Renal pelvis (tissue), 12 donors: Measurements from ENCODE around the gene RTRAF. TPM values are rescaled to one million over a fixed set of nuclear protein-coding genes. Genes with fewer than 3 reads are reported as not detected.

Experiments
- DNase-seq: peaks from one replicate; pipeline ENCODE4 v3.0.0-alpha.2; 2013
- long read RNA-seq, 16 experiments: transcript quantifications; one replicate each; lab custom pipeline, GENCODE V29; 2026
- polyA plus RNA-seq, 3 donors: library from polyadenylated mRNA; unstranded; fragments of 120-200 nt; gene quantifications; one replicate each; pipeline ENCODE4 v1.2.1, GENCODE V29; 2013; ENCODE audit not compliant: insufficient read length in 3 of 3

RTRAF gene
- 100 to 1,000 TPM; 231 to 290 (median 246) TPM for polyA plus RNA-seq
- long read RNA-seq, donor 1, full-length matches to known transcripts, result 94 of 94 reads
- long read RNA-seq, donor 1, partial matches to known transcripts, result 0 of 94 reads
- long read RNA-seq, donor 1, other reads (novel, unspliced or antisense), result 0 of 94 reads
- long read RNA-seq, donor 2, full-length matches to known transcripts, result 130 of 205 reads
- long read RNA-seq, donor 2, partial matches to known transcripts, result 70 of 205 reads
- long read RNA-seq, donor 2, other reads (novel, unspliced or antisense), result 5 of 205 reads
- long read RNA-seq, donor 3, full-length matches to known transcripts, result 136 of 141 reads
- long read RNA-seq, donor 3, partial matches to known transcripts, result 5 of 141 reads
- long read RNA-seq, donor 3, other reads (novel, unspliced or antisense), result 0 of 141 reads
- long read RNA-seq, donor 4, full-length matches to known transcripts, result 149 of 149 reads
- long read RNA-seq, donor 4, partial matches to known transcripts, result 0 of 149 reads
- long read RNA-seq, donor 4, other reads (novel, unspliced or antisense), result 0 of 149 reads
- long read RNA-seq, donor 5, full-length matches to known transcripts, result 77 of 77 reads
- long read RNA-seq, donor 5, partial matches to known transcripts, result 0 of 77 reads
- long read RNA-seq, donor 5, other reads (novel, unspliced or antisense), result 0 of 77 reads
- long read RNA-seq, donor 6, full-length matches to known transcripts, result 75 of 75 reads
- long read RNA-seq, donor 6, partial matches to known transcripts, result 0 of 75 reads
- long read RNA-seq, donor 6, other reads (novel, unspliced or antisense), result 0 of 75 reads
- long read RNA-seq, donor 7, full-length matches to known transcripts, result 108 of 108 reads
- long read RNA-seq, donor 7, partial matches to known transcripts, result 0 of 108 reads
- long read RNA-seq, donor 7, other reads (novel, unspliced or antisense), result 0 of 108 reads
- long read RNA-seq, donor 8, full-length matches to known transcripts, result 38 of 138 reads
- long read RNA-seq, donor 8, partial matches to known transcripts, result 100 of 138 reads
- long read RNA-seq, donor 8, other reads (novel, unspliced or antisense), result 0 of 138 reads
- long read RNA-seq, donor 9, full-length matches to known transcripts, result 129 of 129 reads
- long read RNA-seq, donor 9, partial matches to known transcripts, result 0 of 129 reads
- long read RNA-seq, donor 9, other reads (novel, unspliced or antisense), result 0 of 129 reads
- long read RNA-seq, donor 10, full-length matches to known transcripts, result 65 of 84 reads
- long read RNA-seq, donor 10, partial matches to known transcripts, result 19 of 84 reads
- long read RNA-seq, donor 10, other reads (novel, unspliced or antisense), result 0 of 84 reads
- long read RNA-seq, donor 11, full-length matches to known transcripts, result 71 of 71 reads
- long read RNA-seq, donor 11, partial matches to known transcripts, result 0 of 71 reads
- long read RNA-seq, donor 11, other reads (novel, unspliced or antisense), result 0 of 71 reads
- long read RNA-seq, donor 12, full-length matches to known transcripts, result 142 of 236 reads
- long read RNA-seq, donor 12, partial matches to known transcripts, result 94 of 236 reads
- long read RNA-seq, donor 12, other reads (novel, unspliced or antisense), result 0 of 236 reads
- long read RNA-seq, donor 13, full-length matches to known transcripts, result 72 of 89 reads
- long read RNA-seq, donor 13, partial matches to known transcripts, result 17 of 89 reads
- long read RNA-seq, donor 13, other reads (novel, unspliced or antisense), result 0 of 89 reads
- long read RNA-seq, donor 14, result 0 reads
- long read RNA-seq, donor 15, result 0 reads
- long read RNA-seq, donor 16, full-length matches to known transcripts, result 180 of 191 reads
- long read RNA-seq, donor 16, partial matches to known transcripts, result 11 of 191 reads
- long read RNA-seq, donor 16, other reads (novel, unspliced or antisense), result 0 of 191 reads

DNA sequence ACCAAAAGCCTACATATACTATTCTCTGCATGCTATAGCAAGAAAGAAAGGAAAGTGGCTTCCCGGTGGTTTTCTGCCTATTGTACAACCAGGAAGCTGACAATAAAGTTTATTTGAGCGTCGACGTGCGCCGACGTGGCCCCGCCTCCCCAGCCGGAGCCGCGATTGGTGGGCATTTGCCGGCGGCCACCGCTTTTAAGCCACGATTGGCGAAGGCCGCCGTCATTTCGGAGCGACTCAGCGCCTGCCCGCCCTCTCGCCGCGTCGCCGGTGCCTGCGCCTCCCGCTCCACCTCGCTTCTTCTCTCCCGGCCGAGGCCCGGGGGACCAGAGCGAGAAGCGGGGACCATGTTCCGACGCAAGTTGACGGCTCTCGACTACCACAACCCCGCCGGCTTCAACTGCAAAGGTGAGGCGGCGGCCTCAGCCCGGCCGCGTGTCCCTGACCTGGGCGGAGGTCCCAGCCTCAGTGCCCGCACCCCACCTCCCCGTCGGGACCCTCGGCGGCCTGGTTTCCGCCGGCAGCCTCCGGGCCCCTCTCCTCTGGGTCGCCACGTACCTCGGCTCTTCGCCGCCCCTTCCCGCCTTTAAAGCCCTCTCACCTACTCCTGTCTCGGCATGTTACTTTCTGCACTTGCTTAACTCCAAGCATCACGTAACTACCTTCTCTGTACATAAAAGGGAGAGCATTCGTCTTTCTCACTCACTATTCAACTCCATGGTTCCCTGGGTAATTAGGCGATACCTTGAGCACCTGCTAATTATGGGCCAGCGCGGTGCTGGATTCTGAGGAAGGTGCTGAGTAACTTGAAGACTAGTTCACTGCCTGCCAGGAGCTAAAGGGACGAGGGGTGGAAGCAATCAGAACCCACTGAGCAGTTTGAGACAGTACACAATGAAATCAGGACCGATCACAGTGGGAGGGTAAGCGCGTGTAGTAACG is at the start of gene RTRAF:
TSS of gene RTRAF (plus strand) at position 254 of the 942 bp plus-strand sequence. CDS start at position 348, 94 bp downstream.
- peak; percentile 93 for DNase-seq

DNA sequence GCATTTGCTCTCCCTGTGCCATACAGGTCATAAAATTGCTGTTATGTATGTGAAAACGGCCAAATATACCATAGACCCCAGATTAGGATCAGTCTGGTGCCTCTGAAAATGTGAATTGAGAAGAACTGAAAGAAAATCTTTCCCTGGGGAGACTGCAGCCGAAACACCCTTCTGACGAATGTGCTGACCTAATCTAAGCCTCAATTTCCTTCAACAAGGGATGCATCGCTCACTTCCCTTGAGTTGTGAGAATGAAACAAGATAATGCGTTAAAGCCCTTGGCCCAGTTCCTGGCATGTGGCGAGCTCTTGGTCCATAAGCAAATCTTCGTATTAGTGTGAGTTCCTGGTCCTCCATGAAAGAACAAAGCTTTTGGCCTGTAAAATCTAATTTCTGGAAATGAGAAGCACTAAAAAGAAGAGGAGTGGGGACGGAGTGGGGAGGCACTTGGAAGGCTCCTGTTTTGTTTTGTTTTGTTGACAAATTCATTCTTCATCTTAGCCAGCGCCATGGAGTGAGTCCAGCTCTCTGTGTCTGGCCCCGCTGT is 49.5 kb upstream of the RTRAF start:
- DNase-seq, result no peak

- DNase-seq, result no peak
Measured at GRCh38 chr14:51942971-51943370, 46.4 kb upstream of the RTRAF start.

DNA sequence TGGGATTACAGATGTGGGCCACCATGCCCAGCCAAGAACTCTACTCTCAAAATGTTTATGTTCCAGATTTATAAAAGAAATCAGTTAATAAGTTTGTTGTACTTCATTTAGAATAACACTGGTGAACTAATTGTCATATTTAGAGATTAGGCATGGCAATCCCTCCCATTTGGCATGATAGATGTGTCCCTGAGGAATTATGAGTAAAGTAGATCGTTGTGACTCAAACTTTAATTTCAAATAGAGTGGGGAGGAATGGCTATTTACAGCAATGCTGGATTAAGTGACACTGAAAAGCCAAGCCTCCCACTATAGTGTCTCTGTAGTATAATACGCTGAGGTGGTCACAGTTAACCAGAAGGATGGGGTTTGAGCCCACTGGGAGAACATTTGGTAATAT is 39.3 kb upstream of the RTRAF start:
- no peak for DNase-seq

DNA sequence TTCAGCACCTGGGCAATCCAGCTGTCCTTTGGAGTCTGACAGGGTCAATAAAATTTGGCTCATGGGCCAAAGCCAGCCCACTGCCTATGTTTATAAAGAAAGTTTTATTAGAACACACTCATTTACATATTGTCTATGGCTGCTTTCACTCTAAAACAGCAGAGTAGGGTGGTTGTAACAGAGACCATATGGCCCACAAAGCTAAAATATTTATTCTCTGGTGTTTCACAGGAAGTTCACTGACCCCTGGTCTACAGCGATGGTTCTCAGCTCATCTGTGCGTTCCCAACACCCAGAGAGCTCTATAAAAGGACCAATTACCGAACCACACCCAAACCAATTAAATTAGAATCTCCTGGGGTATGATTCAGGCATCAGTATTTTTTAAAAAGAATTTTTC is 37.7 kb upstream of the RTRAF start:
- DNase-seq, result no peak

- DNase-seq, result no peak
Measured at GRCh38 chr14:51954031-51954430, 35.3 kb upstream of the RTRAF start.

DNA sequence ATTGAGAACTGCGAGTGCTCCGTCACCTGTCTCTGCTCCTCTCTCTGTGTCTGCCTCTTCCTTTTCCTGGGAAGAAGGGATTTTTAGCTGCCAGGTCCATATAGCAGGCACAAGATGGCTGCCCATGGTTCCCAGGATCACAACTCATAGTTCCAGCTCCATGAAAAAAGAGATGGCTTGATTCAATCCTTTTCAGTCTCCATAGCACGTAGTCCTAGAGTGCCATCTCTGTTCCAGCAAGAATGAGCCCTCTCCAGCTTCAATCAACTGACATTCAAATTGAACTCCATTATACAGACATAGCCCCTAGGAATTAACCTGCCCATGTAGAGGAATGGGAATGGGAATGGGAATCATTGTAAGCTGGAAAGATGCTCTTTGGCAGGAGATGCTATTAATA is 34.7 kb upstream of the RTRAF start:
- no peak for DNase-seq

DNA sequence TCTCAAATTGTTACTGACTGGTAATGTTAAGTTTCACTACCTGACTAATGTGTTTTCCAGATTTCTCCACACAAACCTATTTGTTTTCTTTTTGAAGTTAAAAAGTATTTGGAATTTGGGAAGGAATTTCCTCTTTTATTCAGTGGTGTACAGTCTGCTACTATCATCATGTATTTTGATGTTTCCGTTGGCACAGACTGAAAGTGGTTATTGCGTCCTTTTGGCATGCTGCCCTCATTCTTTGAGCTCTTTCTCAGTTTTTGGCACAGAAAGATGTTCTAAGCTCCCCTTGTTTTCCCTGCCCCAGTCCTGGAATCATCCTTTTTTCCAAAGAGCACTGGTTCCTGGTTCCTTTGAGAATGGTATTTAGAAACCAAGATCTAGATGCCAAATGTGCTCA is 31.4 kb upstream of the RTRAF start:
- DNase-seq, result no peak

DNA sequence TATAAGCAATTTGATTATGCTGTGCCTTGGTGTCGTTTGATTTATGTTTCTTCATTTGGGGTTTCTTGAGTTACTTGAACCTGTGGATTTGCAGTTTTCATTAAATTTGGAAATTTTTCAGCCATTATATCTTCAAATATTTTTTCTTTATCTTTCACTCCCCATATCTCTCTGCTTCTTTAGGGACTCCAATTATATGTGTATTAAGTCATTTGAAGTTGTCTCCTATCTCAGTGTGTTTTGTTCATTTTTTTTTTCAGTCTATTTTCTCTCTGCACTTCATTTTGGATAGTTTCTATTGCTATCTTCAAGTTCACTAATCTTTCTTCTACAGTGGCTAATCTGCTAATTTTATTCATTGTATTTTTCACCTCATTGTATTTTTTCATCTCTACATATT is 29.4 kb upstream of the RTRAF start:
- DNase-seq, result no peak

GRCh38 chr14:51960866-51961265 is 28.5 kb upstream of the RTRAF start:
- no peak for DNase-seq

DNA sequence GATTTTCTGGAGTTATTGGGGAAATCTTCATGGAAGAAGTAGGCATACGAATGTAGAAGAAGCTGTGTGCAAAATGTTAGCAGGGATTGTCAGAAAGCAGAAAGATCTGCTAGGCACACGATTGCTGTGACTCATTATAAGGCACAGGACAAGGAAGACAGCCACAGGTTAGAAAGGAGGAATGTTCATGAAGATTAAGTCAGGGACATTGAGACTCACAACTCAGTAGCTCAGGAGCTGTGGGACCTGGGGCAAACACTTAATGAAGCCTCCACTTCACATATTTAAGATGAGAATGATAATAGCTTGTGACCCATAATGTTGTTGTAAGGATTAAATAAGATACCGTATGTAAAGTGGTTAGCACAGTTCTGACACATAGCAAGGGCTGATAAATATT is 26.6 kb upstream of the RTRAF start:
- no peak for DNase-seq

- peak; percentile 55 for DNase-seq
Measured at GRCh38 chr14:51963286-51963685, 26.1 kb upstream of the RTRAF start.

DNA sequence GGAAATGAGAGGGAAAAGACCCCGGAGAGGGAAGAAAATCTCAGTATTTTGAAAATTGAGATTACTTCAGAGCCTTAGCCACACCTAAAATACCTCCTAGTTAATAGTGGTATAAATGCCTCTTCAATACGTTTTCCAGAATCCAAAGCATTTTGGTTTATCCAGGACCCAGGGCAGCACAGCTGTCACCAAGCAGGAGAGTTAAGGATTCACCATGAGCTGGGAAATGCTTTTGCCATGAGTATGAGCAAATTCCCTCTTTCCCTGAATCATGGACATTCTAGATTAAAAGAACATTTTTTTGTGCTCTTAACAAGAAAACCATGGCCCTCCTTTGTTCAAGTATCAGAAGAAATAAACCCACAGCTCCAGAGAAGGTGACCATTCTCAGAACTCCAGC is 21.8 kb upstream of the RTRAF start:
- DNase-seq, result no peak

GRCh38 chr14:51969852-51970540 is 19.4 kb upstream of the RTRAF start:
- DNase-seq, result no peak

DNA sequence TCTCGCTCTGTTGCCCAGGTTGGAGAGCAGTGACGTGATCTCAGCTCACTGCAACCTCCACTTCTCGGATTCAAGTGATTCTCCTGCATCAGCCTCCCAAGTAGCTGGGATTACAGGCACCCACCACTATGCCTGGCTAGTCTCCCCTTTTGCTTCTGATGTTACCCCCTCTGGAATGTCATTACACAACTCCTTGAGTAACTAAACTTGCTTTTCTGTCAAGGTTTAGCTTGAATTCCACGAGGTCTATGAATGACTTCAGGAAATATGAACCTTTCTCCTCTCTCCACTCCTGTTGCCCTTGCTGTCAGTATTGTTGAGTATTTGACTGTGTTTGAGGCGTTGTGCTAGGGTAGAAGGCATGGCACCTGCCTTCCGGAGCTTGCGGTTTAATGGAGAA is 16.8 kb upstream of the RTRAF start:
- DNase-seq, result no peak

GRCh38 chr14:51977075-51977474 is 12.3 kb upstream of the RTRAF start:
- DNase-seq, result no peak

DNA sequence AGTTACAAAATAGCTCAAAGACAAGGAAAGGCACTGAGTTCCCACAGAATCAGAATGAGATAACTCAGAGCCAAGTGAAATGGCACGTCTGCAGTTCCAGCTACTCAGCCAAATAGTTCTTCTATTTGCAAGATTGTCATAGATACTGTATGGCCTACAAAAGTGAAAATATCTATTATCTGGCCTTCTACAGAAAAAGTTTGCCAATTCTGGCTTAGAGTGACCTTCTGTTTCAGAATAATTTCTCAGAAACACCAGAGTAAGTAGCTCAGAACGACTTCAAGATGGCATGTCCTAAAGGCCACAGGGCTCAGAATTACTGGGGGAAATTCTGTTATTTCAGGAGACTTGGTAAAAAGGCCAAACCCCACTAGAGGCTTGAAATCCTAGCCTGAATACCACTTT is 10.7 kb upstream of the RTRAF start:
- no peak for DNase-seq

DNA sequence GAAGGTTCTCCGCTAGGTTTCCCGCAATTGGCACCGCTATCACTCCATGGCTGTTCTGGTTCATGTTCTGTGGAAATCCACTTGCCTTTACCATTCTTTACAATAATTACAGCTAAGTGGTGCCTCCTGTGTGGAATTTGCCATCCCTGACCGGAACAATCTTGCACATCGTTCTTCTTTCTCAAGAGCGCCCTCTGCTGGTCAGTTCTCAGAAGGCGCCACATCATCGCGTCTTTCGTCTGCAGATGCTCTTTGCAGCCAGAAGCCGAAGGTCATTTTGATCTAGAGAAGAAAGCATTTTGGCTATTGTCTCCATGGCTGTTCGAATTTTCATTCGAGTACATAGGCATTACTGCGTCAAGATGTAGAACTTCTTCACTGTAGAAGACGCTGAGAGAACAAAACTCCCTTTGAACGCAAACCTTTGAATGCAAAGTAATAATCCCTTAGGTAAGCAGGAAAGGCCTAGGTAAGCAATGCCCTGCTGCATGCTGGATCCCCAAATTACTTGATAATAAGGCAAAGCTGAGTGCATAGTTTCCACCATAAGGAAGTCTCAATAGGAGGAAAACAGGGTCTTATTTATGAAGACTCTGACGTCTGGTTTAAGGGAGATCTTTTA is 10.1 kb upstream of the RTRAF start:
- peak; percentile 74 for DNase-seq
